Left hindlimb (tissue), 1 donor: ENCODE measurements around the gene RFPL2.

Experiments
- DNase-seq: peaks from one replicate; pipeline ENCODE4 v3.0.0-alpha.2; 2018

Gene RFPL2

DNA sequence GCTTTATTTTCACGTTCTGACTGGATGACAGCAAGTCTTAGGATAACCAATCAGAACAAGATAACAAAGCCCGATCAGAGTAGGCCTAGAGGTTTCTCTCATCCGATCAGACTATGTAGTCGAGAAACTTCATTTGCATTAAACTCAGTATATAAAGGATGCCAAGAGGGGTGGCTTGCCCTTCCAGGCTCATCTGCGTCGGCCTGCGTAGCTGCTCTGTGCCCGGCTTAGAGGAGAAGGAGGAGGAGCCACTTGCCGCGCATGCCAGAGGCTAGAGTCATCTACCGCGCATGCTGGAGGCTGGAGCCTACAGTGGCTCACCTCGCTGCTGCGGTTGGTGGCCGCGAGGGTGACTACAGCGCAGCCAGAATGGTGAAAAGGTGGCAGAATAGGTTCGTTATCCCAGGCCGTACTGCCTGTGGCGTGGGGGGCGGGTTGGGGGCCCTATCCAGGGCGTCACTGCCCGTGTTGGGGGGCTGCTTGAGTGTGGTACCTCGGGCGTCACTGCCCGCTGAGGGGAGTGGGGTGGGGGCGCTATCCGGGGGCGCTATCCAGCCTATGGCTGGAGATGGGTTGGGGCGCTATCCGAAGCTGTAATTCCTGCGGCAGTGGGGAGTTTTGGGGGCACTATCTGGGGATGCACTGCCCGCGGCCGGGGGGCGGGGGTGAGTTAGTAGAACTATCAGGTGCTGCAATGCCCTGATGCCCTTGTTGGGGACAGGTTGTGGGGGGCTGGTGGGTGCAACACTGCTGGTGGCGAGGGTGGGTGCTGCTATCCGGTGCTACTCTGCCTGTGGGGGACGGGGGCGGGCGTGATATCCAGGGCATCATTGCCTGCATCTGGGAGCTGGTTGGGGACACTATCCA lies at the start of gene RFPL2:
Gene RFPL2 (minus strand): TSS at position 218 of the 867 bp plus-strand sequence. CDS start 2,622 bp downstream, outside the sequence.
- DNase-seq, result no peak

GRCh38 chr22:32249231-32249630 lies 44.4 kb upstream of the RFPL2 start:
- no peak for DNase-seq

- DNase-seq, result no peak
Observed at GRCh38 chr22:32248276-32248675, 43.4 kb upstream of the RFPL2 start.

GRCh38 chr22:32246166-32246565 lies 41.3 kb upstream of the RFPL2 start:
- no peak for DNase-seq

DNA sequence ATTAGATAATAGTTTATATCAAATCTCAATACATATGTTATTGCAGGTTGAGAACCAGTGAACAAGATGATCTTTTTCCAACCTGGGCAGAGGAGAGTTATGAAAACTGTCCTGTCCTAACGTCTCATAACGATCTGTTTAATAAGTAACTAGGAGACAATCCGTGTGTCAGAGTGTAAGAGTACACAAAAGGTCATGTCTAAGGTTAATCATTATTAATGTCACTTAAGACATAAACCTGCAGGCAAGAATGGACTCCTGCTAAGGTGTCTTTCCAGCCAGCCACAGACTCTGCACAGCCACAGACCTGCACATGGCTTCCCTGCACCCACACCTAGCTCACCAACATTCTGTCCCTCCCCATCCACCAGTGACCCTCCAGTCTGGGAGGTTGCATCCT lies 40.2 kb upstream of the RFPL2 start:
- DNase-seq, result no peak

DNA sequence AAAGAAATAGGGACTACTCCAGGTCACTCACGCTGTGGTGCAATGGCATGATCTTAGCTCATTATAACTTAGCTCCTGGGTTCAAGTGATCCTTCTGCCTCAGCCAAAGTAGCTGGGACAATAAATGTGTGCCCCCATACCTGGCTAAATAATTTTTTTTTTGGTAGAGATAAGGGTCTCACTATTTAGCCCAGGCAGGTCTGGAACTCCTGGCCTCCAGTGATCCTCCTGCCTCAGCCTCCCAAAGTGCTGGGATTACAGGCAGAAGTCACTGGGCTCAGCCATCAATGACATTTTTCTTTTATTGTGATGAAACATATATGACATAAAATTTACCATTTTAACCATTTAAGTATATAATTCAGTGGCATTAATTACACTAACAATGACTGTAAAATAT lies 39.7 kb upstream of the RFPL2 start:
- DNase-seq, result no peak

DNA sequence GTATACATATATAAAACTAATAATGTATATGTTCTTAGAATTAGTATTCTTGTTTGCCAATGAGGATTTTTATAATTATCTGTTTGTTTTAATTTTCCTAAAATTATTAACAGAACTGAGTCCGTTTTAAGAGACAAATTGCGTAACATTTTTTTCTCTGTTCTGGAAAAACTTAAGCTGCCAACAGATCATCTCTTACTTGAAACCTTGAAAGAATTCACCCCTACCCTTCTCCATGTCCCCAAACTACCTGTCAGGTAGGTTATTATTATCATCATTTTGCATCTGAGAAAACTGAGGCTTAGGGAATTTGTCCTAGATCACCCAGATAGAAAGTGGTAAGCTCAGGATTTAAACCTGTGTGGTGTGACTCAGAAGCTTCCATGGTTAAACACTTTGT lies 35.6 kb upstream of the RFPL2 start:
- DNase-seq, result no peak

GRCh38 chr22:32237906-32238305 lies 33.0 kb upstream of the RFPL2 start:
- no peak for DNase-seq

GRCh38 chr22:32236970-32237369 lies 32.1 kb upstream of the RFPL2 start:
- no peak for DNase-seq

DNA sequence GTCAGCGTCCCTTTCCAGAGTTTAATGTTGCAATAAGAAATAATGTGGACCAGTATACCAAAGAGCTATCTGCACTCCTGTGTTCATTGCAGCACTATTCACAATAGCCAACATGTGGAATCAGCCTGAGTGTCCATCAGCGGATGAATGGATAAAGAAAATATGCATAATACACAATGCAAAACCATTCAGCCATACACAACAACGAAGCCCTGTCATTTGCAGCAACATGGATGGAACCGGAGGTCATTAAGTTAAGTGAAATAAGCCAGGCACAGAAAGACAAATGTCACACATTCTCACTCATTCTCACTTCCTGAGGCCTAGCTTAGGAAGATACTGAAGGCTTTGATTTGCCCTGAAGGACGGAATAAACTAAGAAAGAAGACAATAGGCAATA lies 28.2 kb upstream of the RFPL2 start:
- DNase-seq, result no peak

- no peak for DNase-seq
Observed at GRCh38 chr22:32232191-32232830, 27.4 kb upstream of the RFPL2 start.

DNA sequence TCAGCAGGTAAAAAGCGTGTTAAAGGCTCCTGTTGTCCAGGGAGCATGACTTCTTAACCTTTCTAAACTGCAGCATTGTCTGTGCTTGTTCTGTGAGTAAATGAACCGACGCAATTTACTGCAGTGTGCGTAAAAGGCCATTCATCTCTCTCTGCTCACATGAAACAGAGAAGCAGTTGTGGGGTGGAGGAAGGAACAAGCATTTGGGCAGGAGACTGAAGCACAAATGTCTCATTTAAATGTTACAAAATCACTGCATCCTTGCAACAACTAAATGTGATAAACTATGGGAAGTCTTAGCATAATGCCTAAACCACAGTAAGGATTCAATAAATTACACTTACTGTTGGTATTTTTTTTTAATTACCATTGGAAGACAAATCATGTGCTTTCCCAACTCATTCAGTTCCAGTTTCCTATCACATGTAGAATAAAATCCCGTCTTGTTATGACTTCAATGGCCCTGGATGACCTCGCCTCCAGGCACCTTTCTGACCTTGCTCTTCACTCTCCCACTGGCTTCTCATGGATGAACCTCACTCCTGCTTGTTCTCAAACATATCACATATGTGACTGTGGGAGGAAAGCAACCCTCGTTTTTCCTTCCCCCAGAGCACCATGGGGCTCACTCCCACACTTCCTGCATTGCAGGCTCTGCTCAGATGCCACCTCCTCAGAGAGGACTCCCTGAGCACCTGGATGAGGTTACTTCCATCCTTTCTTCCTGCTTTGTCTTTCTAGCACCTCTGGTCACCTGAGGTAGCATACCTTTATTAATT lies 21.6 kb upstream of the RFPL2 start:
- DNase-seq, result no peak

DNA sequence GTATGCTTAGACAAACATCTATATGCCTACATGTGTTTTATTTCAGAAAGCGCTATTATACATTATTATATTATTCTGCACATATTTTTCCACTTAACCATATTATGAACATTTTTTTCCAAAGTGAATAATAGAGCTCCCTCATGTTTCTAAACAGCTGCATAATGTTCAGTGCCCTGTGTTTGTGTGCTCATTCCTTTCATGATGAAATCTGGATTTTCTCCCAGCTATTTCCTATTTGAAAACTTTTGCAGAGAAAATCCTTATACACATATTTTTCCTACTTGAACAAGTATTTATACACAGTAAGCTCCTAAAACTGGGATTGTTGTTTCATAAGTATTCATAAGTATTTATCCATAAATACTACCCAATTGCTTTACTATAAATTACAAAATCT lies 18.1 kb upstream of the RFPL2 start:
- DNase-seq, result no peak

DNA sequence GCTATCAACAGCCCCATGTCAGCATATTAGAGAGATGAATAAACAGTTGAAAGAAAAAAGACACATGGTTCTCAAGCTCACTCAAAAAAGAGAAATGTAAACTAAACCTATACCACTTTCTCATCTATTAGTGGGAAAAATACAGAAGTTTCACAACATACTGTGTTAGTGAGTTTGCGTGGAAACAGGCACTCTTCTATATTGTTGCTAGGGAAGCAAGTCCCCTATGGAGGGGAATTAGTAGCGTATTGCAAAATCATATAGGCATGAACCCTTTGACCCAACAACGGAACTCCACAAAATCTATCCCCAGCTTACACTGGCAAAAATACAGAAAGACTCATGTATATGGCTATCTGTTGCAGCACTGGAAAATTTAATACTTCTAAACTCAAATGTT lies 14.2 kb upstream of the RFPL2 start:
- DNase-seq, result no peak

- no peak for DNase-seq
Observed at GRCh38 chr22:32218470-32218869, 13.6 kb upstream of the RFPL2 start.

- no peak for DNase-seq
Observed at GRCh38 chr22:32217465-32217864, 12.6 kb upstream of the RFPL2 start.

DNA sequence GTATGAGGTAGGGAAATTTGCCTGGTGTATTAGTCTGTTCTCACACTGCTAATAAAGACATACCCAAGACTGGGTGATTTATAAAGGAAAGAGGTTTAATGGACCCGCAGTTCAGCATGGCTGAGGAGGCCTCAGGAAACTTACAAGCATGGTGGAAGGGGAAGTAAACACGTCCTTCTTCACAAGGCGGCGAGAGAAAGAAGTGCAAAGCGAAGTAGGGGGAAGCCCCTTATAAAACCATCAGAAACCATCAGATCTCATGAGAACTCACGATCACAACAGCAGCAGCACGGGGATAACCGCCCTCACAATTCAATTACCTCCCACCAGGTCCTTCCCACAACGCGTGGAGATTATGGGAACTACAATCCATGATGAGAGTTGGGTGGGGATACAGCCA lies 12.0 kb upstream of the RFPL2 start:
- DNase-seq, result no peak

DNA sequence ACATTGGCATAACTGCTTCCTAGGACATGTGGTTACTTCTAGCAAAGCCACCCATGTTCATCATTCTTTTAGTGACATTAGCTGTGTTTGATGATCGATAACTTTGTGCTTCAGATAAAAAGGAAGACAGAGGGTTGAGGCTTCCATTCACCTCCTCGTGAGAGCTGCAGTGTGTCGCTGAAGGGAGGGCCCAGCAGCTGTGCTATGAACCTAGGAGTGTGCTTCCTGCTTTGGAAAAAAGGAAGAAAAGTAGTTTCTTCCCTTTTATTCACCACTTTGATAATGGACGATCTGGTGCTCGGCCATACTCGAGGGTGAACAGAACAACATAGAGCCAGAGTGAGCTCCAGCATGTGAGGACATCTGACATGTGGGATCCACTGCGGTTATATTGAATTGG lies 6.1 kb upstream of the RFPL2 start:
- DNase-seq, result no peak

- no peak for DNase-seq
Observed at GRCh38 chr22:32208681-32209080, 3.8 kb upstream of the RFPL2 start.

DNA sequence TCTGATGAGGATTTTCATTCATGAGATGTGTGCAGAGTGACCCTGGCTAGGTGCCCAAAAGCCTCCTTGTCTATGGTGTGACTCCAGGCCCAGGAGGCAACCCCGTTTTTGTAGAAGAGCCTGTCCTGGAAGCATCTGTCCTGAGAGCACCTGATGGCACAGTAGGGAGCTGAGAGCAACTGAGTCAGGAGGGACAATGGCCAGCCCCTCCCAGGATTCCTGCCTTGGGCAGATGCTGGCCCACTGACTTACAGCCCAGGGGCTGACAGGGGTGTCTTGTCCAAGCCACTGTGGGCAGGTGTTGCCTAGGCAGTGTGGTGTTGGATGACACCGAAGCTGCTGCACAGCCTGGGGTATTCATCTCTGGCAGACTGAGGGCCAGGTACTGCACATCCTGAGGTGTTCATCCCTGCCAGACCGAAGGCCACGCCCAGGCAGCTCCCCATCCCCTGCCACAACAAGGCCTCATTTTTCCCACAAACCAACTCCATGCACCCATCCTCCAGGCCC lies 3.2 kb upstream of the RFPL2 start:
- no peak for DNase-seq

DNA sequence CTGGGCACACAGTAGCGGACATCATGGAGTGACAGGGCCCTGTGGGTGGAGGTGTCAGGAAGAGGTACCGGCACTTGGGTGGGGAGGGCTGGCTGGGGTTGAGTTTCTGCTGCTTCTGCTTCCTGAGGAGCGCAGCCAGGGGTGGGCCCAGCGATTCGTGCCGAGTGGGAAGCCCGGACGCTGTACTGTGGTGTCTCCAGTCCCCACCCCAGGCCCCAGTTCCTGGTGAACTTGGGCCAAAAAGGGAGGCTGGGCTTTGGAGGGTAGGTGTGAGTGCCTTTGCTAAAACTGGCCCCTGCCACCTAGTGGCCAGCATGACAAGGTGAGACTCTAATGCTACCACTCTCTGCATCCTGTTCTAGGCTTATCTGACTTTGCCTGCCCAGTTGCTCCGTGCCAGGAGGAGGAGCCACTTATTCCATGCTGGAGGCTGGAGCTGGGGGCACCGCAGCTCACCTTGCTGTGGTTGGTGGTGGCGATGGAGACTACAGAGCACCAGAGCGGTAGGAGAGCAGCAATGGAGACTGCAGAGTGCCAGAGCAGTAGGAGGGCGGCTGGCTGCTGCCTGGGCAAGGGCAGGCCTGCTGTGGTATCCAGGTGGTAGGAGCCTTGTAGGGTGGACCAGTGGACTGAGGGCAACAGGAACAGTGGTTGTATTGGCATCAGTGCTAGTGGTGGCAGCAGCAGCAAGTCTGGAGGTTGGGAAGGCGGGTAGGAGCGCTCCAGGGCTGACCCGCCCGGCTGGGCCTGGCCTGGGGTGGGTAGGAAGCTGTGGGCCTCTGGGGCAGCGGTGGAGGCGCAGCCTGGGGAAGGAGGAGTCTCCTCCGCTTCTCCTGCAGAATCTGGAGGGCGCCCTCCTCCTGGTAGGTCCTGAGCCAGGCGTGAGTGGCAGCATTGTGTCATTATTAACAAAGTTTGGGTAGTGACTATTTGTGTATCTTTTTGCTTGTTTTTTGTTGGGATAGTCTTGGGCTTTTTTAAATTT lies 2.2 kb upstream of the RFPL2 start:
- no peak for DNase-seq
